OCI-LY7 (cell line): Measurements from ENCODE around the gene SRXN1. TPM values are rescaled to one million over a fixed set of nuclear protein-coding genes. Genes with fewer than 3 reads are reported as not detected.

Experiments used
- BruUV-seq: library from RNA; stranded (reverse); fragments of 400-500 nt; replicated peaks from 2 replicates; lab custom pipeline; 2021; lab: Mats Ljungman, UMichigan
- CTCF ChIA-PET: fragments of 300-600 bp; sonication (Branson Sonifier 250); formaldehyde crosslinking; loops from one replicate; lab custom pipeline; 2022; ENCODE audit warnings: antibody characterized with exemption; ENCODE audit not compliant: unreplicated experiment; lab: Charles Lee
- POLR2A ChIA-PET: fragments of 300-600 bp; sonication (Branson Sonifier 250); formaldehyde crosslinking; loops from one replicate; lab custom pipeline; 2022; ENCODE audit warnings: antibody characterized with exemption; lab: Charles Lee
- DNase-seq: peaks from one replicate; pipeline ENCODE4 v3.0.0-alpha.2; 2015; ENCODE audit warnings: low spot score
- H2AFZ ChIP-seq: fragments of 200-600 bp; sonication (generic), shearing (Covaris generic); 2 replicates; pipeline ENCODE4 v1.6.1; 2014; ENCODE audit warnings: mild to moderate bottlenecking, antibody characterized with exemption, low read length, moderate library complexity
- H3K27ac ChIP-seq: fragments of 200-600 bp; sonication (generic); 2 replicates; pipeline ENCODE4 v1.5.1; 2014; ENCODE audit warnings: mixed run types, low read depth, mild to moderate bottlenecking, moderate library complexity, low read length, inconsistent platforms; ENCODE audit not compliant: poor library complexity, severe bottlenecking
- H3K36me3 ChIP-seq: fragments of 200-600 bp; sonication (generic); 2 replicates; pipeline ENCODE4 v1.6.1; 2014; ENCODE audit warnings: mild to moderate bottlenecking, antibody characterized with exemption, low read length, moderate library complexity, mixed read lengths; ENCODE audit not compliant: insufficient read depth
- H3K4me1 ChIP-seq: fragments of 200-600 bp; sonication (generic); 2 replicates; pipeline ENCODE4 v1.5.1; 2014; ENCODE audit warnings: mild to moderate bottlenecking, low read length; ENCODE audit not compliant: insufficient read depth, poor library complexity, severe bottlenecking
- H3K4me2 ChIP-seq: fragments of 200-600 bp; sonication (generic); 2 replicates; pipeline ENCODE4 v1.6.1; 2014; ENCODE audit warnings: mild to moderate bottlenecking, low read length
- H3K4me3 ChIP-seq: fragments of 200-600 bp; sonication (generic); 2 replicates; pipeline ENCODE4 v1.5.1; 2014; ENCODE audit warnings: mild to moderate bottlenecking, low read depth, low read length; ENCODE audit not compliant: poor library complexity, severe bottlenecking
- H3K79me2 ChIP-seq: fragments of 200-600 bp; sonication (generic); 2 replicates; pipeline ENCODE4 v1.6.1; 2016; ENCODE audit warnings: low read depth, mild to moderate bottlenecking, low read length, moderate library complexity, mixed read lengths; ENCODE audit not compliant: insufficient read depth
- H3K9me2 ChIP-seq: fragments of 200-600 bp; sonication (generic); 2 replicates; pipeline ENCODE4 v1.6.1; 2016; ENCODE audit warnings: mild to moderate bottlenecking, low read length, mixed read lengths; ENCODE audit not compliant: insufficient read depth
- H3K9me3 ChIP-seq: fragments of 200-600 bp; sonication (generic); 2 replicates; pipeline ENCODE4 v1.6.1; 2014; ENCODE audit warnings: mild to moderate bottlenecking, mixed run types, low read length, mixed read lengths
- H4K20me1 ChIP-seq: fragments of 200-600 bp; sonication (generic); 2 replicates; pipeline ENCODE4 v1.6.1; 2014; ENCODE audit warnings: mild to moderate bottlenecking, antibody characterized with exemption, low read length, moderate library complexity, mixed read lengths; ENCODE audit not compliant: insufficient read depth
- EZH2phosphoT487 ChIP-seq: fragments of 200-600 bp; sonication (generic); IDR thresholded peaks from 2 replicates; pipeline ENCODE4 v1.6.1; 2018; ENCODE audit warnings: low read depth, borderline replicate concordance, mild to moderate bottlenecking, mixed run types, antibody characterized with exemption, low read length, moderate library complexity, mixed read lengths
- intact Hi-C: fragments of 100-400 bp; cut with micrococcal nuclease; formaldehyde crosslinking; loops from one replicate; pipeline ENCODE4 v1.10.0; 2022; ENCODE audit not compliant: unreplicated experiment
- total RNA-seq, 2 experiments: library from RNA; depleted of rRNA in 1 of 2; stranded (reverse); fragments of >200 nt in 1 of 2; shearing (Covaris generic) in 1 of 2; gene quantifications; 2 replicates each; pipeline ENCODE4 v1.2.3, GENCODE V29; 2014 to 2022
- TF ChIP-seq, protein P1 (sequence below): fragments of 200-600 bp; sonication (generic); conservative IDR thresholded peaks from 2 replicates; pipeline ENCODE4 v1.5.1; 2014; ENCODE audit warnings: mild to moderate bottlenecking, antibody characterized with exemption, low read length, moderate library complexity, mixed read lengths

SRXN1 gene
- total RNA-seq, 2 experiments from 2014 or later = 18.6 to 19.8 TPM

GRCh38 chr20:699811-700338, 46.9 kb upstream of the SRXN1 start:
- no peaks in the 10 kb centered on the region for H4K20me1 ChIP-seq
- no peaks in the 10 kb centered on the region for H3K36me3 ChIP-seq
- intact Hi-C loops = no loop called here
- H3K27ac ChIP-seq = no peak overlapping the region
- H2AFZ ChIP-seq = no peak overlapping the region
- CTCF ChIA-PET = no interaction called here
- BruUV-seq = no TSS peak
- no peak overlapping the region for H3K4me3 ChIP-seq
- H3K9me2 ChIP-seq = no peaks in the 10 kb centered on the region
- TF ChIP-seq, protein P1, sequence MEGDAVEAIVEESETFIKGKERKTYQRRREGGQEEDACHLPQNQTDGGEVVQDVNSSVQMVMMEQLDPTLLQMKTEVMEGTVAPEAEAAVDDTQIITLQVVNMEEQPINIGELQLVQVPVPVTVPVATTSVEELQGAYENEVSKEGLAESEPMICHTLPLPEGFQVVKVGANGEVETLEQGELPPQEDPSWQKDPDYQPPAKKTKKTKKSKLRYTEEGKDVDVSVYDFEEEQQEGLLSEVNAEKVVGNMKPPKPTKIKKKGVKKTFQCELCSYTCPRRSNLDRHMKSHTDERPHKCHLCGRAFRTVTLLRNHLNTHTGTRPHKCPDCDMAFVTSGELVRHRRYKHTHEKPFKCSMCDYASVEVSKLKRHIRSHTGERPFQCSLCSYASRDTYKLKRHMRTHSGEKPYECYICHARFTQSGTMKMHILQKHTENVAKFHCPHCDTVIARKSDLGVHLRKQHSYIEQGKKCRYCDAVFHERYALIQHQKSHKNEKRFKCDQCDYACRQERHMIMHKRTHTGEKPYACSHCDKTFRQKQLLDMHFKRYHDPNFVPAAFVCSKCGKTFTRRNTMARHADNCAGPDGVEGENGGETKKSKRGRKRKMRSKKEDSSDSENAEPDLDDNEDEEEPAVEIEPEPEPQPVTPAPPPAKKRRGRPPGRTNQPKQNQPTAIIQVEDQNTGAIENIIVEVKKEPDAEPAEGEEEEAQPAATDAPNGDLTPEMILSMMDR = no peak
- no peak for TF ChIP-seq EZH2phosphoT487
- H3K4me1 ChIP-seq = no peaks in the 10 kb centered on the region
- H3K79me2 ChIP-seq = no peaks in the 10 kb centered on the region
- no peaks in the 10 kb centered on the region for H3K9me3 ChIP-seq
- DNase-seq = no peak
- H3K4me2 ChIP-seq = no peak overlapping the region
- POLR2A ChIA-PET = interaction anchor here (0.6 kb wide), 1 partner anchor 1820 kb away, joined by 3 read pairs; no protein-coding TSS in a partner anchor

GRCh38 chr20:699342-699741, 46.3 kb upstream of the SRXN1 start:
- H3K9me2 ChIP-seq = no peaks in the 10 kb centered on the region
- CTCF ChIA-PET = no interaction called here
- H3K36me3 ChIP-seq = no peaks in the 10 kb centered on the region
- POLR2A ChIA-PET = no interaction called here
- no peak overlapping the region for H3K27ac ChIP-seq
- no peaks in the 10 kb centered on the region for H3K4me1 ChIP-seq
- BruUV-seq = no TSS peak
- no peak overlapping the region for H3K4me3 ChIP-seq
- no peaks in the 10 kb centered on the region for H3K79me2 ChIP-seq
- TF ChIP-seq, protein P1 = no peak
- TF ChIP-seq EZH2phosphoT487 = no peak
- no peak for DNase-seq
- intact Hi-C loops = no loop called here
- H4K20me1 ChIP-seq = no peaks in the 10 kb centered on the region
- no peak overlapping the region for H2AFZ ChIP-seq
- no peak overlapping the region for H3K4me2 ChIP-seq
- no peaks in the 10 kb centered on the region for H3K9me3 ChIP-seq

- H3K9me3 ChIP-seq = no peaks in the 10 kb centered on the region
- H2AFZ ChIP-seq = no peak overlapping the region
- POLR2A ChIA-PET = no interaction called here
- no peaks in the 10 kb centered on the region for H3K36me3 ChIP-seq
- H3K4me1 ChIP-seq = no peaks in the 10 kb centered on the region
- intact Hi-C loops = no loop called here
- no peak overlapping the region for H3K27ac ChIP-seq
- no TSS peak for BruUV-seq
- H3K9me2 ChIP-seq = no peaks in the 10 kb centered on the region
- no peaks in the 10 kb centered on the region for H3K79me2 ChIP-seq
- no peak for DNase-seq
- CTCF ChIA-PET = no interaction called here
- H3K4me2 ChIP-seq = no peak overlapping the region
- H3K4me3 ChIP-seq = no peak overlapping the region
- TF ChIP-seq EZH2phosphoT487 = no peak
- TF ChIP-seq, protein P1 = no peak
- no peaks in the 10 kb centered on the region for H4K20me1 ChIP-seq
Observed at GRCh38 chr20:698276-698675, 45.3 kb upstream of the SRXN1 start.
